Measurements from ENCODE around the gene ZDHHC8. TPM values are rescaled to one million over a fixed set of nuclear protein-coding genes. Genes with fewer than 3 reads are reported as not detected.

ZDHHC8 gene
- total and polyA plus RNA-seq, 11 donors, result 15.7 to 45.2 (median 38.2) TPM

DNA sequence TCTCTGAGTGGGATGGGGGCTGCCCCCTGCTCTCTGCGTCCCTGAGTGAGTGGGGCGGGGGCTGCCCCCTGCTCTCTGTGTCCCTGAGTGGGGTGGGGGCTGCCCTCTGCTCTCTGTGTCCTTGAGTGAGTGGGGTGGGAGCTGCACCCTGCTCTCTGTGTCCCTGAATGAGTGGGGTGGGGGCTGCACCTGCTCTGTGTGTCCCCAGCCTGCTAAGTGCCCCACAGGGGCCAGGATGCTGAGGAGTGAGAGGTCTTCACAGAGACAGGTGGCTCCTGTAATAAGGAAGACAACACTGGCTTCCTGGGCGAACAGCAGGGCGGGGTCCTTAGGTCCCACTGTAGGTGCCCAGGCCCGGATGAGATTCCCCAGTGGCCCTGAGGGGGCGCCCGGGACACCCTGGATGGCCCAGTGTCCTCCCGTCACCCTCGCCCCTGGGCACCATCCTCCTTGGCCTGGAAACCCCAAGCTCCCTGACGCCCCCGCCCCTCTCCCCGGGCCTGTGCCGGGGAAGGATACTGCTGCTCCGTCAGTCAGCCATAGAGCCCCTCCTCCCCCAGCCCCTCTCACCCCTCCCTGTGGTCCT, 23.1 kb downstream of the ZDHHC8 start:
- ATAC-seq (no peak), DNase-seq (no peak)
- TF ChIP-seq, protein P1, sequence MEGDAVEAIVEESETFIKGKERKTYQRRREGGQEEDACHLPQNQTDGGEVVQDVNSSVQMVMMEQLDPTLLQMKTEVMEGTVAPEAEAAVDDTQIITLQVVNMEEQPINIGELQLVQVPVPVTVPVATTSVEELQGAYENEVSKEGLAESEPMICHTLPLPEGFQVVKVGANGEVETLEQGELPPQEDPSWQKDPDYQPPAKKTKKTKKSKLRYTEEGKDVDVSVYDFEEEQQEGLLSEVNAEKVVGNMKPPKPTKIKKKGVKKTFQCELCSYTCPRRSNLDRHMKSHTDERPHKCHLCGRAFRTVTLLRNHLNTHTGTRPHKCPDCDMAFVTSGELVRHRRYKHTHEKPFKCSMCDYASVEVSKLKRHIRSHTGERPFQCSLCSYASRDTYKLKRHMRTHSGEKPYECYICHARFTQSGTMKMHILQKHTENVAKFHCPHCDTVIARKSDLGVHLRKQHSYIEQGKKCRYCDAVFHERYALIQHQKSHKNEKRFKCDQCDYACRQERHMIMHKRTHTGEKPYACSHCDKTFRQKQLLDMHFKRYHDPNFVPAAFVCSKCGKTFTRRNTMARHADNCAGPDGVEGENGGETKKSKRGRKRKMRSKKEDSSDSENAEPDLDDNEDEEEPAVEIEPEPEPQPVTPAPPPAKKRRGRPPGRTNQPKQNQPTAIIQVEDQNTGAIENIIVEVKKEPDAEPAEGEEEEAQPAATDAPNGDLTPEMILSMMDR (IDR thresholded peaks at IDR 0.05), result no peak
- TF ChIP-seq POLR2A (IDR thresholded peaks at IDR 0.05), result no peak
- Histone ChIP-seq H3K4me3 (peak overlapping the region in 10 of 12 donors; percentile 21 to 42 (median 32)), H3K36me3 (no peaks in the 10 kb centered on the region), H3K27ac (peak overlapping the region in 2 of 12 donors; percentile 14 to 39), H3K4me1 (peaks cover 0 to 11% (median 0%) of the 10 kb centered on the region in 12 donors), H3K27me3 (peaks cover 0 to 10% (median 0%) of the 10 kb centered on the region in 9 donors), H3K9me3 (no peaks in the 10 kb centered on the region)
- 41 to 60% (median 55%) methylated on average over 7 to 14 of the region's 14 CpGs for WGBS, 4 donors
- intact Hi-C loops (cut with DNase I), result loop anchor here in 6 of 10 donors (1.0 to 5.0 kb wide), 3 partner anchors 113 to 128 kb away; partner anchors contain the start of gene RTN4R (in 5 of the 6)

DNA sequence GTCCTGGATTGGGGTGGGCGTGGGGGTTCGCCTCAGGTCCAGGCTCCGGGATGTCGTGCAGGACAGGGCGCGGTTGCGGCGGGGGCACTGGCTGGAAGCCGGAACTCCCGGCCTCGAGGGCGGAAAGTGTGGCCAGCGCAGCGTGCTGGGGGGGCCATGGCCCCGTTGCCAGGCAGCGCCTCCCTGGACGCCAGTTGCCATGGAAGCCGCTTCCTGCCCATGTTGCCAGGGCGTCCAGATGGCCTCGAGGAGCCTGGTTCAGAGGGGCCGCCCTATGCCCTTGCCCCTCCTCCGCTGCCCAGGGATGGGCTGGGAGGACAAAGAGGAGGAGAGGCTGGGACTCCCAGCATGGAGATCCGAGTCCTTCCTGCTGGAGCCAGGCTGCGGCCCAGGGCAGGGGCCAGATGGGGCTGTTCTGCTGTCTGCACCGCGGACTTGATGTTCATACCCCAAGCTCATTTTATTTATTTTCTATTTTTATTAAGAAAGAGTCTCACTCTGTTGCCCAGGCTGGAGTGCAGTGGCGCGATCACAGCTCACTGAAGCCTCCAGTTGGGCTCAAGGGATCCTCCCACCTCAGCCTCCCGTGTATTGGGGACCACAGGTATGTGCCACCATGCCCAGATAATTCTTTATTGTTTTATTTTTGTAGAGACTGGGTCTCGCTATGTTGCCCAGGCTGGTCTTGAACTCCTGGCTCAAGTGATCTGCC, 23.9 kb downstream of the ZDHHC8 start:
- ATAC-seq, result peak; percentile 11 to 83 (median 46)
- WGBS, 4 donors, result 54 to 72% (median 61%) methylated on average over 19 to 30 of the region's 30 CpGs

DNA sequence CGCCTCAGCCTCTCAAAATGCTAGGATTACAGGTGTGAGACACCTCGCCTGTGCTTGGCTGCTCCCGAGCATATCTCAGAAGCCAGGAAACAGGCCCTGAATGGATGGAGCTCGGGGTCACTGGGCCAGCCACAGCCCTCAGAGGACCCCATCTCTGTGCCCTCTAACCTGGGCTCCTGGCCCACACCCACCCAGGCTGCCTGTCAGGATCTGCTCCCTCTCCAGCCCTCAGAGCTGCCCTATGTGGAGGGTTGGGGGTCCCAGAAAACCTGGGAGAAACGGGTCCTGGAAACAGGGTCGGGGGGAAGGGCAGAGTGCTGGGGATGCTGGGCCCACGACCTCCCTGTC, 24.4 kb downstream of the ZDHHC8 start:
- ATAC-seq (no peak), DNase-seq (no peak)
- Histone ChIP-seq H3K27ac (no peak overlapping the region), H3K27me3 (peaks cover 0 to 10% (median 0%) of the 10 kb centered on the region in 9 donors), H3K4me3 (no peak overlapping the region), H3K9me3 (no peaks in the 10 kb centered on the region), H3K36me3 (no peaks in the 10 kb centered on the region), H3K4me1 (peaks cover 0 to 11% (median 0%) of the 10 kb centered on the region in 12 donors)
- WGBS, 4 donors, result 62 to 66% (median 64%) methylated on average over 7 of the region's 7 CpGs
- intact Hi-C loops (cut with DNase I), result loop anchor here in 6 of 10 donors (2.0 to 5.0 kb wide), 3 partner anchors 111 to 129 kb away; partner anchors contain the start of gene RTN4R (in 4 of the 6)
- no peak for TF ChIP-seq POLR2A (IDR thresholded peaks at IDR 0.05)
- TF ChIP-seq, protein P1 (IDR thresholded peaks at IDR 0.05), result no peak

More for the DNA sequence above, 23.9 kb downstream of the ZDHHC8 start:
- peak; percentile 69 to 84 (median 73) for DNase-seq
- TF ChIP-seq, protein P1 (IDR thresholded peaks at IDR 0.05), result no peak
- no peak for TF ChIP-seq POLR2A (IDR thresholded peaks at IDR 0.05)
- Histone ChIP-seq H3K27me3 (peaks cover 0 to 10% (median 0%) of the 10 kb centered on the region in 9 donors), H3K36me3 (no peaks in the 10 kb centered on the region), H3K9me3 (no peaks in the 10 kb centered on the region), H3K4me1 (peaks cover 0 to 11% (median 0%) of the 10 kb centered on the region in 12 donors), H3K4me3 (peak overlapping the region in 10 of 12 donors; percentile 21 to 42 (median 32)), H3K27ac (no peak overlapping the region)
- intact Hi-C loops (cut with DNase I), result loop anchor here in 7 of 10 donors (1.0 to 5.0 kb wide), 4 partner anchors 112 to 129 kb away; partner anchors contain the start of gene RTN4R (in 5 of the 7)
